H1 (cell line): ENCODE data around the gene FBXO2. TPM values are rescaled to one million over a fixed set of nuclear protein-coding genes. Genes with fewer than 3 reads are reported as not detected.

Source experiments
- CTCF ChIA-PET: fragments of 300-600 bp; sonication (Branson Sonifier 250); formaldehyde crosslinking; loops from one replicate; lab custom pipeline; 2021; ENCODE audit not compliant: partially characterized antibody; lab: Charles Lee
- POLR2A ChIA-PET: fragments of 300-600 bp; sonication (Branson Sonifier 250); formaldehyde crosslinking; loops from one replicate; lab custom pipeline; 2021; ENCODE audit warnings: inconsistent platforms; ENCODE audit not compliant: partially characterized antibody; lab: Charles Lee
- DNase-seq, 2 experiments: peaks; one replicate each; pipeline versions ENCODE4 v3.0.0 to v3.0.0-alpha.2; 2010 to 2022; ENCODE audit warnings: low spot score in 2 of 2, low read depth in 1 of 2, mixed read lengths in 1 of 2
- FAIRE-seq: peaks from 2 replicates; lab custom pipeline; 2011; peaks lifted over from hg19 to GRCh38; lab: Jason Lieb, UNC
- H2AFZ ChIP-seq: 2 replicates; pipeline ENCODE4 v1.8.1; 2012; ENCODE audit warnings: low read length, inconsistent platforms
- H2AK5ac ChIP-seq: 2 replicates; pipeline ENCODE4 v1.6.1; 2013; ENCODE audit warnings: low read depth, low read length
- H2BK120ac ChIP-seq: replicated peaks from 2 replicates; pipeline ENCODE3; 2013; ENCODE audit warnings: low read depth, low read length, inconsistent platforms
- H2BK12ac ChIP-seq: 2 replicates; pipeline ENCODE4 v1.6.1; 2013; ENCODE audit warnings: low read depth, low read length
- H2BK15ac ChIP-seq: 2 replicates; pipeline ENCODE4 v1.6.1; 2013; ENCODE audit warnings: low read length
- H2BK20ac ChIP-seq: 2 replicates; pipeline ENCODE4 v1.6.1; 2013; ENCODE audit warnings: low read length
- H2BK5ac ChIP-seq: 2 replicates; pipeline ENCODE4 v1.6.1; 2013; ENCODE audit warnings: low read depth, low read length
- H3K14ac ChIP-seq: 2 replicates; pipeline ENCODE4 v1.6.1; 2013; ENCODE audit warnings: inconsistent platforms; ENCODE audit not compliant: insufficient read length
- H3K18ac ChIP-seq: 2 replicates; pipeline ENCODE4 v1.6.1; 2013; ENCODE audit warnings: low read length; ENCODE audit errors: extremely low read depth
- H3K23ac ChIP-seq: 2 replicates; pipeline ENCODE4 v1.6.1; 2013; ENCODE audit warnings: inconsistent platforms; ENCODE audit not compliant: insufficient read length
- H3K23me2 ChIP-seq: 2 replicates; pipeline ENCODE4 v1.6.1; 2013; ENCODE audit warnings: low read depth, low read length
- H3K27ac ChIP-seq: 2 replicates; pipeline ENCODE4 v1.6.1; 2011; ENCODE audit warnings: low read depth, low read length, inconsistent platforms
- H3K27me3 ChIP-seq, 4 experiments: replicated peaks in 1 of 4; 1 replicate in 1 of 4; 2 replicates in 3 of 4; pipeline versions ENCODE4 v1.6.1 to v1.8.1; 2011 to 2013; ENCODE audit warnings: low read length in 3 of 4, mild to moderate bottlenecking in 3 of 4, inconsistent platforms in 2 of 4, mixed read lengths in 2 of 4, moderate library complexity in 1 of 4; ENCODE audit not compliant: control insufficient read depth in 3 of 4, insufficient read depth in 3 of 4; ENCODE audit errors: extremely low read depth in 1 of 4
- H3K36me3 ChIP-seq, 4 experiments: 2 replicates each; pipeline versions ENCODE4 v1.6.1 to v1.8.1; 2011 to 2013; ENCODE audit warnings: mild to moderate bottlenecking in 4 of 4, low read length in 3 of 4, moderate library complexity in 2 of 4, control low read depth in 1 of 4, inconsistent platforms in 1 of 4; ENCODE audit not compliant: insufficient read depth in 4 of 4, control insufficient read depth in 2 of 4
- H3K4ac ChIP-seq: replicated peaks from 2 replicates; pipeline ENCODE3; 2013; ENCODE audit warnings: low read length, low read depth, mixed read lengths, inconsistent platforms; ENCODE audit not compliant: insufficient read length
- H3K4me1 ChIP-seq, 4 experiments: replicated peaks in 1 of 4; 1 replicate in 1 of 4; 2 replicates in 3 of 4; pipeline versions ENCODE4 v1.6.1 to v1.8.1; 2011 to 2013; ENCODE audit warnings: low read length in 3 of 4, inconsistent platforms in 2 of 4, mixed read lengths in 1 of 4; ENCODE audit not compliant: insufficient read depth in 4 of 4, control insufficient read depth in 3 of 4
- H3K4me2 ChIP-seq, 2 experiments: 2 replicates each; pipeline versions ENCODE4 v1.6.1 to v1.8.1; 2011 to 2013; ENCODE audit warnings: low read depth in 2 of 2, low read length in 2 of 2, control low read depth in 1 of 2, inconsistent platforms in 1 of 2, mild to moderate bottlenecking in 1 of 2; ENCODE audit not compliant: insufficient read depth in 1 of 2
- H3K4me3 ChIP-seq, 4 experiments: fragments of 200-600, 300-600 bp in 1 of 4; sonication (generic), shearing (Covaris generic), sonication (Bioruptor Twin) in 1 of 4; 2 replicates each; pipeline versions ENCODE4 v1.5.1 to v1.8.1; 2011 to 2016; ENCODE audit warnings: low read length in 4 of 4, low read depth in 3 of 4, control low read depth in 2 of 4, inconsistent platforms in 2 of 4, mild to moderate bottlenecking in 2 of 4, mixed read lengths in 1 of 4, moderate library complexity in 1 of 4; ENCODE audit not compliant: insufficient read depth in 2 of 4; ENCODE audit errors: extremely low read depth in 1 of 4
- H3K56ac ChIP-seq: replicated peaks from 2 replicates; pipeline ENCODE3; 2013; ENCODE audit warnings: low read depth, mild to moderate bottlenecking, mixed read lengths, low read length, inconsistent platforms; ENCODE audit not compliant: insufficient read length
- H3K79me1 ChIP-seq: 2 replicates; pipeline ENCODE4 v1.6.1; 2013; ENCODE audit warnings: low read depth, low read length, control low read depth
- H3K79me2 ChIP-seq, 2 experiments: 2 replicates each; pipeline versions ENCODE4 v1.6.1 to v1.8.1; 2012 to 2013; ENCODE audit warnings: low read length in 2 of 2, mild to moderate bottlenecking in 2 of 2, inconsistent platforms in 1 of 2; ENCODE audit not compliant: insufficient read depth in 2 of 2, control insufficient read depth in 1 of 2
- H3K9ac ChIP-seq, 4 experiments: replicated peaks in 1 of 4; 1 replicate in 1 of 4; 2 replicates in 3 of 4; pipeline versions ENCODE4 v1.6.1 to v1.8.1; 2011 to 2013; ENCODE audit warnings: low read depth in 3 of 4, low read length in 3 of 4, control low read depth in 2 of 4, mild to moderate bottlenecking in 2 of 4, moderate library complexity in 2 of 4, inconsistent platforms in 1 of 4; ENCODE audit errors: extremely low read depth in 1 of 4
- H3K9me3 ChIP-seq, 2 experiments: 2 replicates each; pipeline versions ENCODE4 v1.6.1 to v1.8.1; 2012 to 2013; ENCODE audit warnings: mild to moderate bottlenecking in 2 of 2, moderate library complexity in 2 of 2, control low read depth in 1 of 2, inconsistent platforms in 1 of 2, low read depth in 1 of 2, low read length in 1 of 2, mixed read lengths in 1 of 2; ENCODE audit not compliant: insufficient read depth in 2 of 2
- H4K20me1 ChIP-seq, 2 experiments: replicated peaks in 1 of 2; 2 replicates each; pipeline versions ENCODE3 to v1.8.1; 2011 to 2013; ENCODE audit warnings: inconsistent platforms in 2 of 2, low read length in 2 of 2, mild to moderate bottlenecking in 1 of 2; ENCODE audit not compliant: insufficient read depth in 2 of 2, control insufficient read depth in 1 of 2
- H4K5ac ChIP-seq: 2 replicates; pipeline ENCODE4 v1.6.1; 2013; ENCODE audit warnings: low read length, low read depth, mixed read lengths, inconsistent platforms; ENCODE audit not compliant: insufficient read length
- H4K8ac ChIP-seq: 2 replicates; pipeline ENCODE4 v1.8.0; 2013; ENCODE audit warnings: mild to moderate bottlenecking, moderate library complexity, low read length, inconsistent platforms; ENCODE audit not compliant: insufficient read depth; ENCODE audit errors: extremely low read depth
- H4K91ac ChIP-seq: replicated peaks from 2 replicates; pipeline ENCODE3; 2013; ENCODE audit warnings: low read length, mixed read lengths, inconsistent platforms; ENCODE audit not compliant: insufficient read length
- ATF2 ChIP-seq: IDR thresholded peaks from 2 replicates; pipeline ENCODE4 v1.6.1; 2012; ENCODE audit warnings: low read length, inconsistent platforms
- SIN3A ChIP-seq, 2 experiments: IDR thresholded peaks in 1 of 2; conservative IDR thresholded peaks in 1 of 2; 2 replicates each; pipeline ENCODE4 v1.6.1; 2011 to 2012; ENCODE audit warnings: low read length in 2 of 2, improper control_type of control experiment in 1 of 2, low read depth in 1 of 2, mild to moderate bottlenecking in 1 of 2
- WGBS, 2 experiments: shearing (Covaris generic) in 1 of 2; methylation state at CpG; one replicate each; pipeline versions ENCODE4 v1.1.6 to v1.1.7; 2013 to 2015; ENCODE audit warnings: low lambda C conversion rate in 2 of 2, mixed read lengths in 2 of 2, inconsistent platforms in 1 of 2, low coverage in 1 of 2, missing lambda C conversion rate in 1 of 2; ENCODE audit not compliant: insufficient replicate concordance in 2 of 2, insufficient coverage in 1 of 2, insufficient read length in 1 of 2; ENCODE audit errors: extremely low coverage in 1 of 2, missing lambda C conversion rate in 1 of 2; 5-methylcytosine and 5-hydroxymethylcytosine counted together
- polyA plus RNA-seq, 7 experiments: library from polyadenylated mRNA; depleted of rRNA in 3 of 7; stranded (reverse) in 5 of 7; unstranded in 2 of 7; fragments of >200 nt in 5 of 7; fragments of 200-250 nt in 2 of 7; gene quantifications; 1 replicate in 5 of 7; 2 replicates in 1 of 7; 4 replicates in 1 of 7; pipeline versions ENCODE4 v1.2.1 to v1.2.3, GENCODE V29; 2011 to 2013; ENCODE audit warnings: missing spikeins in 2 of 7, mixed read lengths in 2 of 7
- total RNA-seq: library from RNA; stranded (reverse); fragmentation: NEBNext Ultra II Directional; extraction: Animal tissue kit (Norgen Biotek cat#: 25700); gene quantifications from 2 replicates; pipeline ENCODE4 v1.2.1, GENCODE V29; 2021

The FBXO2 gene
- total and polyA plus RNA-seq, 2 of the 8 experiments (the other 6 are each of a cell fraction or from before 2014, with no cell fraction given) = 51.3 to 57.9 TPM

GRCh38 chr1:11602424-11602823 lies 51.8 kb downstream of the FBXO2 start:
- no peak for DNase-seq
- Histone ChIP-seq H2AK5ac (no peak overlapping the region), H4K91ac (no peak overlapping the region), H3K4me2 (no peak overlapping the region), H3K9me3 (no peaks in the 10 kb centered on the region), H3K23me2 (no peaks in the 10 kb centered on the region), H3K36me3 (no peaks in the 10 kb centered on the region), H3K23ac (no peak overlapping the region), H4K20me1 (no peaks in the 10 kb centered on the region), H3K9ac (no peak overlapping the region), H3K79me2 (no peaks in the 10 kb centered on the region), H4K8ac (peak overlapping the region; percentile 74; the same call in 1 of the 2 replicates), H2BK20ac (no peak overlapping the region), H3K56ac (no peak overlapping the region), H3K4ac (no peak overlapping the region), H3K4me1 (peaks cover 0 to 9% (median 4%) of the 10 kb centered on the region in 4 experiments; a peak in 6 of 7 replicates), H2BK5ac (no peak overlapping the region), H3K27me3 (no peaks in the 10 kb centered on the region; a peak in 1 of 7 replicates), H3K18ac (no peak overlapping the region), H2AFZ (peak overlapping the region; percentile 86; the same call in 1 of the 2 replicates), H2BK15ac (no peak overlapping the region), H3K4me3 (no peak overlapping the region), H4K5ac (peak overlapping the region; percentile 48), H3K79me1 (no peaks in the 10 kb centered on the region), H3K14ac (no peak overlapping the region), H2BK12ac (no peak overlapping the region), H2BK120ac (no peak overlapping the region), H3K27ac (no peak overlapping the region)
- no peak for FAIRE-seq
- CTCF ChIA-PET = interaction anchor here (0.6 to 6.2 kb wide), 7 partner anchors 9 to 290 kb away, joined by 3 to 32 read pairs (median 4); no protein-coding TSS in a partner anchor
- POLR2A ChIA-PET = no interaction called here
- WGBS, 2 experiments = 86% methylated on average over 3 of the region's 3 CpGs; no CpG with 5 or more reads in 1 of the 2 experiments
- TF ChIP-seq SIN3A (conservative IDR thresholded peaks at IDR 0.05 in 1 of 2, IDR thresholded peaks at IDR 0.05 in 1 of 2; ENCODE audit: low read depth in 1 of 2, low read length in 2 of 2) = no peak
- TF ChIP-seq ATF2 = no peak
